Mesenchymal stem cell (in vitro differentiated cells and primary cell): ENCODE results near the gene SUN5.

Experiments
- DNase-seq: peaks from one replicate; pipeline ENCODE4 v3.0.0-alpha.2; 2013
- H2AFZ ChIP-seq: one replicate; pipeline ENCODE4 v1.6.1; 2013; ENCODE audit warnings: low read depth, mild to moderate bottlenecking, control low read depth, inconsistent platforms, low read length, moderate library complexity
- H2AK5ac ChIP-seq: 2 replicates; pipeline ENCODE4 v1.6.1; 2013; ENCODE audit warnings: low read length, moderate library complexity, mild to moderate bottlenecking, inconsistent platforms; ENCODE audit not compliant: severe bottlenecking
- H2BK120ac ChIP-seq: one replicate; pipeline ENCODE4 v1.6.1; 2013; ENCODE audit warnings: low read depth, mild to moderate bottlenecking, inconsistent platforms, low read length, moderate library complexity
- H2BK12ac ChIP-seq, 2 experiments: one replicate each; pipeline ENCODE4 v1.6.1; 2013; ENCODE audit warnings: inconsistent platforms in 2 of 2, low read length in 2 of 2, mild to moderate bottlenecking in 2 of 2, moderate library complexity in 2 of 2, control low read depth in 1 of 2
- H2BK15ac ChIP-seq: one replicate; pipeline ENCODE4 v1.6.1; 2013; ENCODE audit warnings: mild to moderate bottlenecking, low read depth, inconsistent platforms; ENCODE audit not compliant: poor library complexity, severe bottlenecking
- H2BK5ac ChIP-seq: 2 replicates; pipeline ENCODE4 v1.6.1; 2013; ENCODE audit warnings: low read depth, mild to moderate bottlenecking, low read length, control low read depth, inconsistent platforms; ENCODE audit not compliant: poor library complexity, severe bottlenecking
- H3K14ac ChIP-seq, 2 experiments: one replicate each; pipeline ENCODE4 v1.6.1; 2013; ENCODE audit warnings: inconsistent platforms in 2 of 2, low read length in 2 of 2, control low read depth in 1 of 2, mild to moderate bottlenecking in 1 of 2, moderate library complexity in 1 of 2
- H3K18ac ChIP-seq, 2 experiments: one replicate each; pipeline ENCODE4 v1.6.1; 2013; ENCODE audit warnings: inconsistent platforms in 2 of 2, low read length in 2 of 2, control low read depth in 1 of 2, low read depth in 1 of 2, mild to moderate bottlenecking in 1 of 2
- H3K23ac ChIP-seq, 2 experiments: one replicate each; pipeline ENCODE4 v1.6.1; 2013; ENCODE audit warnings: inconsistent platforms in 2 of 2, low read length in 2 of 2, mild to moderate bottlenecking in 2 of 2, moderate library complexity in 2 of 2, control low read depth in 1 of 2
- H3K27ac ChIP-seq: 2 replicates; pipeline ENCODE4 v1.5.1; 2013; ENCODE audit warnings: mild to moderate bottlenecking, moderate library complexity, low read length, control low read depth, inconsistent platforms; ENCODE audit not compliant: poor library complexity, severe bottlenecking
- H3K27me3 ChIP-seq, 2 experiments: 2 replicates each; pipeline versions ENCODE4 v1.6.1 to v1.7.0; 2013; ENCODE audit warnings: low read length in 2 of 2, mild to moderate bottlenecking in 2 of 2, moderate library complexity in 2 of 2, control low read depth in 1 of 2, inconsistent platforms in 1 of 2; ENCODE audit not compliant: control insufficient read depth in 1 of 2, insufficient read depth in 1 of 2
- H3K36me3 ChIP-seq, 2 experiments: 2 replicates each; pipeline versions ENCODE4 v1.6.1 to v1.7.0; 2013; ENCODE audit warnings: low read length in 2 of 2, control low read depth in 1 of 2, inconsistent platforms in 1 of 2, low read depth in 1 of 2, mild to moderate bottlenecking in 1 of 2; ENCODE audit not compliant: insufficient read depth in 2 of 2, control insufficient read depth in 1 of 2
- H3K4ac ChIP-seq, 2 experiments: one replicate each; pipeline ENCODE4 v1.6.1; 2013; ENCODE audit warnings: inconsistent platforms in 2 of 2, low read length in 2 of 2, mild to moderate bottlenecking in 2 of 2, moderate library complexity in 2 of 2, control low read depth in 1 of 2, low read depth in 1 of 2
- H3K4me1 ChIP-seq: 2 replicates; pipeline ENCODE4 v1.6.1; 2013; ENCODE audit warnings: low read depth, low read length, control low read depth; ENCODE audit not compliant: control insufficient read depth, insufficient read depth
- H3K4me2 ChIP-seq: 2 replicates; pipeline ENCODE4 v1.6.1; 2013; ENCODE audit warnings: low read length, mild to moderate bottlenecking, inconsistent platforms; ENCODE audit not compliant: poor library complexity, severe bottlenecking
- H3K4me3 ChIP-seq, 2 experiments: 2 replicates each; pipeline versions ENCODE4 v1.5.1 to v1.7.0; 2013; ENCODE audit warnings: low read length in 2 of 2, mild to moderate bottlenecking in 2 of 2, control low read depth in 1 of 2, low read depth in 1 of 2; ENCODE audit not compliant: insufficient read depth in 1 of 2
- H3K79me1 ChIP-seq: replicated peaks from 2 replicates; pipeline ENCODE4 v1.6.1; 2013; ENCODE audit warnings: mild to moderate bottlenecking, control low read depth, low read length, inconsistent platforms; ENCODE audit not compliant: poor library complexity, severe bottlenecking
- H3K9ac ChIP-seq: 2 replicates; pipeline ENCODE4 v1.7.0; 2013; ENCODE audit warnings: mild to moderate bottlenecking, low read length, moderate library complexity
- H3K9me3 ChIP-seq: 2 replicates; pipeline ENCODE4 v1.7.0; 2013; ENCODE audit warnings: mild to moderate bottlenecking, low read length; ENCODE audit not compliant: control insufficient read depth
- H4K8ac ChIP-seq: one replicate; pipeline ENCODE4 v1.6.1; 2013; ENCODE audit warnings: inconsistent platforms, mild to moderate bottlenecking, low read length, moderate library complexity
- H4K91ac ChIP-seq: one replicate; pipeline ENCODE4 v1.6.1; 2013; ENCODE audit warnings: mild to moderate bottlenecking, low read length, inconsistent platforms
- WGBS: methylation state at CpG from one replicate; pipeline ENCODE4 v1.1.7; 2013; ENCODE audit warnings: mixed read lengths; 5-methylcytosine and 5-hydroxymethylcytosine counted together

Gene SUN5

GRCh38 chr20:33030076-33030475 is 25.8 kb upstream of the SUN5 start:
- H3K4ac ChIP-seq: no peak overlapping the region
- H2AFZ ChIP-seq: no peak overlapping the region
- H2BK12ac ChIP-seq: no peak overlapping the region
- no peak overlapping the region for H2BK15ac ChIP-seq
- no peak overlapping the region for H4K8ac ChIP-seq
- no peak overlapping the region for H3K9ac ChIP-seq
- H3K23ac ChIP-seq: no peak overlapping the region
- no peak overlapping the region for H2AK5ac ChIP-seq
- H3K18ac ChIP-seq: no peak overlapping the region
- WGBS: 83% methylated on average over 9 of the region's 9 CpGs
- no peak for DNase-seq
- no peak overlapping the region for H2BK5ac ChIP-seq
- H4K91ac ChIP-seq: no peak overlapping the region
- H3K4me2 ChIP-seq: no peak overlapping the region
- no peaks in the 10 kb centered on the region for H3K4me1 ChIP-seq
- no peak overlapping the region for H3K27ac ChIP-seq
- H3K14ac ChIP-seq: no peak overlapping the region
- H3K36me3 ChIP-seq: no peaks in the 10 kb centered on the region
- no peak overlapping the region for H2BK120ac ChIP-seq
- H3K9me3 ChIP-seq: peaks cover 6% of the 10 kb centered on the region
- H3K27me3 ChIP-seq: peaks cover 16 to 51% of the 10 kb centered on the region in 2 experiments
- H3K79me1 ChIP-seq: no peaks in the 10 kb centered on the region
- H3K4me3 ChIP-seq: no peak overlapping the region

- no peak overlapping the region for H3K9ac ChIP-seq
- H2BK12ac ChIP-seq: no peak overlapping the region
- H3K27me3 ChIP-seq: peaks cover 16 to 54% of the 10 kb centered on the region in 2 experiments
- no peak overlapping the region for H3K4me2 ChIP-seq
- H4K8ac ChIP-seq: no peak overlapping the region
- no peak overlapping the region for H3K14ac ChIP-seq
- WGBS: 69% methylated on average over 7 of the region's 7 CpGs
- no peaks in the 10 kb centered on the region for H3K36me3 ChIP-seq
- no peak overlapping the region for H3K23ac ChIP-seq
- H3K9me3 ChIP-seq: peaks cover 6% of the 10 kb centered on the region
- no peak overlapping the region for H2BK15ac ChIP-seq
- H2AK5ac ChIP-seq: no peak overlapping the region
- no peaks in the 10 kb centered on the region for H3K4me1 ChIP-seq
- no peak overlapping the region for H4K91ac ChIP-seq
- no peak overlapping the region for H3K4ac ChIP-seq
- H3K79me1 ChIP-seq: no peaks in the 10 kb centered on the region
- no peak overlapping the region for H2AFZ ChIP-seq
- DNase-seq: no peak
- H3K27ac ChIP-seq: no peak overlapping the region
- no peak overlapping the region for H3K18ac ChIP-seq
- H3K4me3 ChIP-seq: no peak overlapping the region
- no peak overlapping the region for H2BK5ac ChIP-seq
- no peak overlapping the region for H2BK120ac ChIP-seq
Measured at GRCh38 chr20:33028875-33029274, 24.6 kb upstream of the SUN5 start.

- H3K4me3 ChIP-seq: no peak overlapping the region
- peaks cover 16 to 56% of the 10 kb centered on the region in 2 experiments for H3K27me3 ChIP-seq
- WGBS: 65% methylated on average over 11 of the region's 12 CpGs
- no peak overlapping the region for H4K8ac ChIP-seq
- H4K91ac ChIP-seq: no peak overlapping the region
- H3K4me2 ChIP-seq: no peak overlapping the region
- H3K9me3 ChIP-seq: peaks cover 6% of the 10 kb centered on the region
- no peak overlapping the region for H2AK5ac ChIP-seq
- no peaks in the 10 kb centered on the region for H3K4me1 ChIP-seq
- H3K18ac ChIP-seq: no peak overlapping the region
- no peak overlapping the region for H3K4ac ChIP-seq
- H2BK15ac ChIP-seq: no peak overlapping the region
- no peak overlapping the region for H2BK12ac ChIP-seq
- H2BK120ac ChIP-seq: no peak overlapping the region
- H3K79me1 ChIP-seq: no peaks in the 10 kb centered on the region
- no peak overlapping the region for H3K9ac ChIP-seq
- DNase-seq: no peak
- no peak overlapping the region for H3K23ac ChIP-seq
- no peak overlapping the region for H3K14ac ChIP-seq
- no peak overlapping the region for H2AFZ ChIP-seq
- H2BK5ac ChIP-seq: no peak overlapping the region
- no peaks in the 10 kb centered on the region for H3K36me3 ChIP-seq
- H3K27ac ChIP-seq: no peak overlapping the region
Measured at GRCh38 chr20:33027769-33028751, 23.8 kb upstream of the SUN5 start.

GRCh38 chr20:33026779-33027759 is 22.8 kb upstream of the SUN5 start:
- Histone ChIP-seq H2BK12ac (no peak overlapping the region), H3K9ac (no peak overlapping the region), H3K4me2 (no peak overlapping the region), H3K4me3 (no peak overlapping the region), H4K8ac (no peak overlapping the region), H3K9me3 (peaks cover 6% of the 10 kb centered on the region), H3K4me1 (no peaks in the 10 kb centered on the region), H3K18ac (no peak overlapping the region), H2BK120ac (no peak overlapping the region), H3K14ac (no peak overlapping the region), H3K4ac (no peak overlapping the region), H3K27me3 (peaks cover 11 to 55% of the 10 kb centered on the region in 2 experiments), H2AFZ (no peak overlapping the region), H4K91ac (no peak overlapping the region), H2BK5ac (no peak overlapping the region), H2BK15ac (no peak overlapping the region), H3K23ac (no peak overlapping the region), H3K36me3 (no peaks in the 10 kb centered on the region), H3K79me1 (no peaks in the 10 kb centered on the region), H2AK5ac (no peak overlapping the region), H3K27ac (no peak overlapping the region)
- 65% methylated on average over 9 of the region's 10 CpGs for WGBS
- no peak for DNase-seq
